HG03575 (cell line): ENCODE data around the gene UBE2J2.

Experiments used
- ATAC-seq: cut with Tn5 transposase; IDR thresholded peaks from one replicate; pipeline ENCODE4 v1.9.1; 2021; ENCODE audit not compliant: unreplicated experiment, insufficient number of reproducible peaks, low FRiP score; ENCODE audit errors: extremely low read depth

The UBE2J2 gene

DNA sequence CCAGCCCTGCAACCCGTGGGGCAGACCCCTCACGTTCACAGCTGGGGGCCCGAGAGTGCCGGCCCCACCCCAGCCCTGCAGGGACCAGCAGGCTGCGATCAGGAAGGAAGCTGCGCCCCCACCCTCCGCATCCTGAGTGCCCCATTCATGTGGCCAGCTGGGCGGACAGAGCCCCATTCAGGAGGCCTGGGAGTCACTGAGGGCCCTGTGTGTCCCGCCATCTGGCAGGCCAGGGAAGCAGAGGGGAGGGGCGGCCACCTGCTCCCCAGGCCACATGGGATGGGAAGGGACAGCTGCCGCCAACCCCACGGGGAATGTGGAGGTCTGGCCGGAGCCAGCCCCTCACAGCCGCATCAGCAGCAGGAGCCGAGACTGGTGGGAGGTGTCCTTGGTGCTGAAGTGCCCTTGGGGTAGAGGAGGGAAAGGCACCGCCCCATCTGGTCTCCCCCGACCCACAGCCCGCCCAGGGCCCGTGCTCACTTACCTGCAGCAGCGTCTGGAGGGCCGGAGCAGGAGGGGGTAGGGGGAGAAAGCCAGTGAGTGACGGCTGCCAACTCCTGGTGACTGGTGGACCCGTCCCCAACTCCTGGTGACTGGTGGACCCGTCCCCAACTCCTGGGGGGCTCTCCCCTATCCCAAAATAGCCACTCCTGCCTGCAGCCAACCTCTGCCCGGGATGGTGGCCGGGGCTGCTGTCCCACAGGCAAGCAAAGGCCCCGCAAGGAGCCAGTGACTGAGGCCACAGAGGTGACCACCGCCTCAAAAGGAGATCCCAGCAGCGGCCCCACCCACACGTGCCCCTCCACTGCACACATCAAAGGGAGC is 25.4 kb upstream of the UBE2J2 start:
- no peak for ATAC-seq

DNA sequence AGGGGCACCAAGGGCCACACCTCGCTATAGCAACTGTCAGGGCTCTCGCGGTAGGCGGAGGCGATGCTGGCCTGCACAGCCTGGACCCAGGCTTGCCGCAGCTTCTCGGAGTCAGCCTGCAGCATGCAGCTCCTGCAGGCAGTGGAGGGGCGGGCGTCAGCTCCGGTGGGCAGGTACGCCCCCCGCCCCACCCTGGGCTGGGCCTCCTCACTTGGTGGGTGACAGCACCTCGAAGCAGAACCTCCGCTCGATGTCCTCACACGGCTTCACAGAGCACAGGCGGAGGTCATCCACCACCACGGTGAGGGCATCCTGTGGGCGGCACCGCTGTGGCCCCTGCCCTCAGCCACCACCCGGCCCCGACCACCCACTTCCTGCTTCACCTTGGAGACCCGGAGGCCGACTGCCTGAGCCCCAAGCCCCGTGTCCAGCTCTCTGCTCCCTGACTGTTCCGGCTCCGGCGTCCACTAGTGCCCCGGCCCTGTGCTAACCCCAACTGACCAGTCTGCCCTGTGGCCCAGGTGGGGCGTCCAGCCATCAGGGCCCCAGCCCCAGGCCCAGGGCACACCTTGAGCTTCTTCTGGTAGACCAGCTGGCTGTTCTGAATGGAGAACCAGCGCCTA is 24.3 kb upstream of the UBE2J2 start:
- no peak for ATAC-seq

DNA sequence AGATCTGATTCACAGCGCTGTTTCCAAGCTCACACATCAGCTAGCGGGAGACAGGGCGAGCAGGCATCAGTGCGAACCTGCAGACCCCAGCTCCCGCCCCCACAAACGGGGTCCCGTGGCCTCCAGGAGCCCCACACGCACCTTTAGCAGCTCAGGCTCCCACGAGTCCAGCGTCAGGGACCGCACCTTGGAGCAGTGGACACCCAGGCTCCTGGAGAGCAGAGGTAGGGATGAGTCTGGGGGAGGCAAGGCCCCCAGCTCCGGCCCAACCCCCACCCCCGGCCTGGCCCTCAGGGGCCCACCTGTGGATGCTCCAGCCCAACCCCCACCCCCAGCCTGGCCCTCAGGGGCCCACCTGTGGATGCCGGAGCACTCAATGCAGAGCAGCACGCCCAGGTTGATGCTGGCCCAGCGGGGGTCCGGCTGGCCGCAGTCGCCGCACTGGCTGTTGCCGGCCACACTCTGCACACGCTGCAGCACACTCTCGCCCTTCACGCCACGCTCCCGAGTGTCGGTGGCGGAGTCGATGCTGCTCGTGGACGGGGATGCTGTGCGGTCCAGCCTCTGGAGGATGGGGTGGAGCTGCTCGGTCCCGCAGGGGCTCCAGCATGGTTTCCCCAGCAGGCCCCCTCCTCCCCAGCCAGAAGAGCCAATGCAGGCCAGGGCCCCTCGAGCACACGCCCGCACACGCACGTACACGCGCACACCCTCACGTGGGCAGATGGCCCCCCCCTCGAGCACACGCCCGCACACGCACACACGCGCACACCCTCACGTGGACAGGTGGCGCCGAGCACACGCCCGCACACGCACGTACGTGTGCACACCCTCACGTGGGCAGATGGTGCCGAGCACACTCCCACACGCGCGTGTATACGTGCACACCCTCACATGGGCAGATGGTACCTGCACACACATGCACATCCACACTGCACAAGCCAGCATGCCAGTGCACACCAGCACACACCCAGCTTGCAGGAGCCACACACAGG is 22.7 kb upstream of the UBE2J2 start:
- ATAC-seq, result no peak

DNA sequence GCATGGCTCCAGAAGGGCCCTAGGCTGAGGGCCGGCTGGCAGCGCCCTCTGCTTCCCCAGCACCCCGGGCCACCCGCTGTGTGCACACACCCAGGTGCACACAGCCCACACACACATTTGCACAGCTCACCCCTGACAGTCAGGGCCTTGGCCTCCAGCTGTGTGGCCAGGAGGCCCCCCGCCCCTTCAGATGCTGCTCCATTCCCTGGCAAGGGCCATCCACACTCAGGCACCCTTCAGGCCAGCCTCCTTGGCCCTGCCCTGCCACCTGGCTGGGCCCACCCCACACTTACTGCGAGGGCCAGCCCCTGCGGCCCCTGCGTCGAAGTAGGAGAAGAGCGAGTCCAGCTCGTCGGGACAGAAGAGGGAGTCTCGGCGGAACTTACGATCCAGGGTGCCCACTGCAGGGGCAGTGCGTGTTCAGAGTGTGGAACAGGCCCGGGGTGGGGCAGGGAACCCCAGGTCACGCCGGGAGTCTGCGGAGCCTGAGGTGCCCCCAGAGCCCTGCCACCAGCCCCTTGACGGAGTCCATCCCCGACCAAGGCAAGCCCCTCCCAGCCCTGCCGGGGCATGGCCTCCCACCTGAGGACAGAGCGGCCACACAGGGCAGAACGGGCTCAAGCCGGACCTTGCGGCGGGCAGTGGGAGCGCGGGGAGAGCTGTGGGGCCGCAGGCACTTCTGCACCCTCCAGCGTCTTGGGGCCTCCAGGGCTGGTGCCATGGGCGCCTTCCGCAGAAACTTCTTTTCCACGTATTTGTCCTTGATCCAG is 21.7 kb upstream of the UBE2J2 start:
- ATAC-seq, result no peak

DNA sequence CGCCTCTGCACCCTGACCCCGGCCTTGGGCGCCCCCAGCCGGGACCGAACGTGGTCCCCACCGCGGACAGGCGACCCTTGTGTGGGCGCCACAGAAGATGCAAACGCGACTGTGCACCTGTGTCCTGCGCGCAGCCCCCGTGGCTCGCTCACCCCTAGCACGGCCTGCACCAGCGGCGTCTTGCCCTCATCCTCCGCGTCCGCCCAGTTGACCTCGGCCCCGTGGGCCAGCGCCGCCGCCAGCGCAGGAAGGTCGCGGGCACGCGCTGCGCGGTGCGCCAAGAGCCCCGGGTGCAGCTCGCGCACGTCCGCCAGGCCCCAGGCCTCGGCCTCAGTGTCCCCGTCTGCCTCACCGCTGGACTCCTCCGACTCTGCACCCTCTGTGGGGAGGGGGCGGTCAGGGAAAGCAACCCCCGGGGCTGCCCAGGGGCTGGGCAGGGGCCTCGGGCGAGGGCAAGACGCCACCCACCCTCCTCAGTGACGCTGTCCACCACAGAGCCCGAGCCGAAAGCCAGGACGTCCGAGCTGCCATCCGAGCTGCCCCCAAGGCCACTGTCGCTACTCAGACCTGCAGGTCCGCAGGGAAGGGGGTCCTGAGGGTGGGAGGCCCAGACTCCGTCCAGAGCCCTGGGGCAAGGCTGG is 20.7 kb upstream of the UBE2J2 start:
- no peak for ATAC-seq

DNA sequence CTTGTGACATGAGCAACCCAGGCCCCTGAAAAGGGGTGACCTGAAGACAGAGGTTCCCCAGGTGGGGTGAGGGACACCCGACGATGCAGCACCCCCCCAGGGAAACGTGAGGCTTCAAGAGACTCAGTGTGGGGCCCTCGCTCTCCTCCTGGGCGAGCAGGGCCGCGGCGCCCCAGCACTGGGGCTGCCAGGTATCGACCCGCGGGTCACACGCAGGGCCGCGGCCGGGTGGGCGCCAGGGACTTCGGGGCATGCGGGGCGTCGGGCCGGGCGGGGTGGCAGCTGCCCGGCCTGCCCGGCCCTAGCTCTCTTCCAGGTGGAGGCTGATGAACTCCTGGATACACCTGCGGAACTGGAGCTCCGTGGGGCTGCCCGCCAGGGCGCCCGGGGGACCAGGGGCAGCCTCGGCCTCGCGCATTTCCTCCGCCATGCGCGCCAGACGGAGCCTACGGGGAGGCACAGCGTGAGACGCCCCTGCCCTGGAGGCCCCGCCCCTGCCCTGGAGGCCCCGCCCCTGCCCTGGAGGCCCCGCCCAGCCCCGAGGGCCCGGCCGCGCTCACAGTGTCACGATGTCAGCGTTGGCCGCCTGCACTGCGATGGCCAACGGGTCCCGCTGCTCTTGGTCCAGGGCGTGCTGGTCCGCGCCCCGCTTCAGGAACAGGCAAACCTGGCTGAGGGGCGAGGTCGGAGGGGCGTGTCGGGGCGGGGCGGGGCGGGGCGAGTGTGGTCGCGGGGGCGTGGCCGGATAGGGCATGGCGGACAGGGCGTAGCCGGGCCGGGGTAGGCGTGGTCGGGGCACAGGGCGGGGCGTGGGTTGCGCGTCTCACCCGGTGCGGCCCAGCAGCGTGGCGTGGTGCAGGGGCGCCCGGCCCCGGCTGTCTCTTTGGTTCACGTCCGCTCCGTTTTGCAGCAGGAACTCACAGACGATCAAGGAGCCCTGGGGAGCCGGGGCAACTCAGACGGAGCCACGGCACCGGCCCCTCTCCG is 19.9 kb upstream of the UBE2J2 start:
- ATAC-seq, result no peak

DNA sequence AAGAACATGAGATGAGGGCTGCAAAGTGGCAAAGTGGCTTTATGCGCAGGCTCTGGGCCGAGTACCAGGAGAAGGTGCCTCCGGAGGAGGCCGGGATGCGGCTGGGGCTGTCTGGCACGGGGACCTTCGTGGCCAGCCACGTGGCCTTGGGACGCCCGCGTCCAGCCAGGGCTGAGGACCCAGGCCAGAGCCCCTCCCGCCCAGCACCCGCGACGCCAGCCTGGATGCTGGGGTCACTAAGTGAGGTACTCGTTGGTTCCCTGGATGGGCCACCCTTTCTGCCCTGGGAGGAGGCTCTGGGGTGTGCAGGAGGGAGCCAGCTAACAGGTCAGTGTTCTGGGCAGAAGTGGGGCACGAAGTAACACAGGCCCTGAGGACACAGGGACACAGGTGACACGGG is 19.2 kb upstream of the UBE2J2 start:
- no peak for ATAC-seq

DNA sequence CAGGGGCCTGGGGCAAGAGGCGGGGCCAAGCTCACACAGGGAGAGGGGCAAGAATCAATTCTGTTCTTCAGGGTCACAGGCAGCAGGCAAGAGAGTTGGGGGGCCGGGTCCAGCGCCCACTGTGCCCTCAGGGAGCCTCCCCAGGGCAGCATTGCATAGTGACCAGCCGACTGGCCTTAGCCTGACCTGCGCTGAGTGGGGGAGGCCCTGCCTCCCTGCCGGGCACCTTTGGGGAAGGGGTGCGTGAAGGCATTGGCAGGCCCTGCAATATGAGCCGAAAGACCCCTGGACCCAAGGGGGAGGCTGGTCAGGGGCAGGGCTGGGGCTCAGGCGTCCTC is 18.8 kb upstream of the UBE2J2 start:
- no peak for ATAC-seq

DNA sequence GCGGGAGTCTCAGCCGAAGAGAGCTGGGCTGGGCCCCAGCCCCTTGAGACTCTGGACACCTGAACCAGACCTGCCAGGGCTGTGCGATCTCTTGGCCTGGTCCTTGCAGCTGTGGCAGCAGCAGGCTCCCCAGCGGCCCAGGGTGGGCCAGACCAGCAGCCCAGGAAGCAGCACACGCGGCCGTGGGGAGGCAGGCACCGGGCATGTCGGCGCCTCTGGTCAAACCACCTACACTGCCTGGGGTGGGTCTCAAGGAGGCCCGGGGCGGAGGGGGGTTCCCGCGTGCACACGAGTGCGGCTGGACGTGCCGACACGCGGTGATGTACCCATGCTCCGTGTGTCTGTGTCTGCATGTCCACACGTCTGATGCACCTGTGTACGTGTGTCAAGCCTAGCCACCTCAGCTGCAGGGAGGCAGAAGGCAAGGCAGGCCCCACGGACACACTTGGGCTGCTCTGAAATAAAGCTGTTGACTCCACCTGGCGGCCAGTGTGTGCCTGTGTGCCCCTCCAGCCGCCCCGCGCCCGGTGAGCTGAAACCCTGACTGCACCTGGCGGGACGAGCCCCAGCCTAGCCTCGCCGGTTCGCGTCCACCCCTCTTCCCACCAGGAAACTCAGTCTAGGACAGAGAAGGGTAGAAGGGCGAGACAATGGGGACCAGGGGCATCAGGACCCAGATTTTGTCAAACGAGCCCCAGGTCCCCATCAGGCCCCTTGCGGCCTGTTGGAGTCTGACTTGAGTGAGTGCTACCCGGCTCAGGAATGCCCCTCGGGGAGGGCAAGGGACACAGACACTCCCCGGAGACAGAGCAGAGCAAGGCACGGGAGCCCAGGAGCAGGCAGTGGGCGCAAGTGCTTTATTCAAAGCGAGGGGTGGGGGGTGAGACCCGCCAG is 18.1 kb upstream of the UBE2J2 start:
- ATAC-seq, result no peak

DNA sequence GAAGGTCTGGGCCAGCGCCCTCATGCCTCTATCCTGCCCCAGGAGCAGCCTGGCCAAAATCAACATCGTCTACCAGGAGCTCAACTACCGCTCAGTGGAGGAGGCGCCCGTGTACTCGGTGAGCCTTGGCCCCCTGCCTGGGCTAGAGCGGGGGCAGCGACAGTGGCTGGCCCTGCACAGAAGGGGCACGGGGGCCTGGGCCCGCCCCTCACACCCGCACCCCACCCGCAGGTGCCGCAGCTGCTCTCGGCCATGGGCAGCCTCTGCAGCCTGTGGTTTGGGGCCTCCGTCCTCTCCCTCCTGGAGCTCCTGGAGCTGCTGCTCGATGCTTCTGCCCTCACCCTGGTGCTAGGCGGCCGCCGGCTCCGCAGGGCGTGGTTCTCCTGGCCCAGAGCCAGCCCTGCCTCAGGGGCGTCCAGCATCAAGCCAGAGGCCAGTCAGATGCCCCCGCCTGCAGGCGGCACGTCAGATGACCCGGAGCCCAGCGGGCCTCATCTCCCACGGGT is 17.4 kb upstream of the UBE2J2 start:
- no peak for ATAC-seq

DNA sequence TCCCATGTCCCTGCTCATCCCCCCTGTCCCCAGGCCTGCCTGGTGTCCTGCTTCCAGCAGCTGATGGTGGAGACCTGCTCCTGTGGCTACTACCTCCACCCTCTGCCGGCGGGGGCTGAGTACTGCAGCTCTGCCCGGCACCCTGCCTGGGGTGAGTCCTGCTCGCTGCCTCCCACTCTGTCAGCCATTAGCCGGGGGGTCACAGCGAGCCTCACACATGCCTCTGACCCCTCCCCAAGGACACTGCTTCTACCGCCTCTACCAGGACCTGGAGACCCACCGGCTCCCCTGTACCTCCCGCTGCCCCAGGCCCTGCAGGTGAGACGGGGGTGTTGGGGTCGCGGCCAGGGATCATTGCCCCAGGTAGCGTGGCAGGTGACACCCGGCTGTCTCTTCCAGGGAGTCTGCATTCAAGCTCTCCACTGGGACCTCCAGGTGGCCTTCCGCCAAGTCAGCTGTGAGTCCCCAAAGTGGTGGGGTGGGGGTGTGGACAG is 16.6 kb upstream of the UBE2J2 start:
- no peak for ATAC-seq

DNA sequence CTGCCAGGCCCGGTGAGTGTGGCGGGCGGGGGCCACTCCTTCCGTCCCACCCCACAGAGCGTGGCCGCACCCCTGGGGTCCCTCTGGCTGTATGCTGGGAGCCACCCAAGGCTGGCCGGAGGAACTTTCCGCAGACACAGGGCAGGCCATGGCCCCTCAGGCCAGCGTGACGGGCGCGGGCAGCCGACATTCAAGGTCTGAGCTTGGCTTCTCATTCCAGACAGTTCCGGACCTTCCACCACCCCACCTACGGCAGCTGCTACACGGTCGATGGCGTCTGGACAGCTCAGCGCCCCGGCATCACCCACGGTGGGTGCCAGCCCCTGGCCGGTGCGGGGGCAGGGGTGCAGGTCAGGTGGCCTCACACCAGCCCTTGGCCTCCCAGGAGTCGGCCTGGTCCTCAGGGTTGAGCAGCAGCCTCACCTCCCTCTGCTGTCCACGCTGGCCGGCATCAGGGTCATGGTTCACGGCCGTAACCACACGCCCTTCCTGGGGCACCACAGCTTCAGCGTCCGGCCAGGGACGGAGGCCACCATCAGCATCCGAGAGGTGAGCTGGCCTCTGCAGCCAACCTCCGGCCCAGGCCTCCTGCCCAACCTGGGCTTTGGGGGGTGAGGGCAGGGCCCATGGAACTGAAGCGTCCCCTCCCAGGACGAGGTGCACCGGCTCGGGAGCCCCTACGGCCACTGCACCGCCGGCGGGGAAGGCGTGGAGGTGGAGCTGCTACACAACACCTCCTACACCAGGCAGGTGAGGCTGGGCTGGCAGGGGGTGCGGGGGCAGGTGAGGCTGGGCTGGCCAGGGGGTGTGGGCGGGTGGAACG is 13.8 kb upstream of the UBE2J2 start:
- ATAC-seq, result no peak

DNA sequence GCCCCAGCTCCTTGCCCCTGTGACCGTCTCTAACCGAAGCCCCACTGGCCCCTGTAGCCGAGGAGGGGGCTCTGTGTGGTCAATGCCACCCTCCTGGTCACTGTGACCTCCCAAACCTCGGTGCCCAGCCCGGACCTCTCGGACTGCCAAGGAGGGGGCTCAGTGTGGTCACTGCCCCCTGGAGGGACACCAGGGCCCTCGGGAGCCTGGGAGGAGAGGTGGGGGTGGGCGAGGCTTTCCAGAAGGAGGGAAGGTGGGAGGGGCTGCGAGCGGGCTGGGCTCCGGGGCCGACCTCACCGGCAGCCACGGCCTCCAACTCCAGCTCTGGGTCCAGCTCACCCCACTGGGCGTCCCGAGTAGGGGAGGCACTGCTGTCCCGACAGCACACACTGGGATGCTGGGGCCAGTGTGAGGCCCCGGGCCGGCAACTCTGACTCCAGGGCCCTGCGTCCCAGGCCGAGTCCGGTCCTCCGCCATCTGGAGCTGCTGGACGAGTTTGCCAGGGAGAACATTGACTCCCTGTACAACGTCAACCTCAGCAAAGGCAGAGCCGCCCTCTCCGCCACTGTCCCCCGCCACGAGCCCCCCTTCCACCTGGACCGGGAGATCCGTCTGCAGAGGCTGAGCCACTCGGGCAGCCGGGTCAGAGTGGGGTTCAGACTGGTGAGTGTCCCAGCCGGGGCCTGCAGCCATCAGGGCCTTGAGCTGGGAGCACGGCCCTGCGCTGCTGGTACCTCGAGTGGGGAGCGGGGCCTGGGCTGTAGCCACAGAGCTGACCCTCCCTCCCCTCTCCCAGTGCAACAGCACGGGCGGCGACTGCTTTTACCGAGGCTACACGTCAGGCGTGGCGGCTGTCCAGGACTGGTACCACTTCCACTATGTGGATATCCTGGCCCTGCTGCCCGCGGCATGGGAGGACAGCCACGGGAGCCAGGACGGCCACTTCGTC is 12.9 kb upstream of the UBE2J2 start:
- no peak for ATAC-seq

DNA sequence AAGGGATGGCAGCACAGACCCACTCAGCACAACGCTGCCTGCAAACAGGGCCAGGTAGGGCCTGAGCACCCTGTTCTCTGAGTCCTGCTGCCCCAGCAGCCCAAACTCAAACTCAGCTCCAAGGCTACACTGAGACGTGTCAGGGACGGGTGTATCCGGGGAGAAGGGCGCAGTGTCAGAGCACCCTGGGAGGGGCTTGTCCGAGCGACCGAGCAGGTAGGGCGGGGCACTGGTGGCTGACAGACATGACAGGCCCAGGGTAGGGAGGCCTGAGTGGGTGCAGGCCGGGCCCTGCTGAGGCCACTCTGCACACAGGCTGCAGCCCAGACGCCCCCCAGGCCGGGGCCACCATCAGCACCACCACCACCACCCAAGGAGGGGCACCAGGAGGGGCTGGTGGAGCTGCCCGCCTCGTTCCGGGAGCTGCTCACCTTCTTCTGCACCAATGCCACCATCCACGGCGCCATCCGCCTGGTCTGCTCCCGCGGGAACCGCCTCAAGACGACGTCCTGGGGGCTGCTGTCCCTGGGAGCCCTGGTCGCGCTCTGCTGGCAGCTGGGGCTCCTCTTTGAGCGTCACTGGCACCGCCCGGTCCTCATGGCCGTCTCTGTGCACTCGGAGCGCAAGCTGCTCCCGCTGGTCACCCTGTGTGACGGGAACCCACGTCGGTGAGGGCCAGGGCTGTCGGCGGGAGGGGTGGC is 12.1 kb upstream of the UBE2J2 start:
- no peak for ATAC-seq
